GM21528 (cell line): ENCODE measurements around the gene RAB10.

Source experiments
- ATAC-seq: cut with Tn5 transposase; IDR thresholded peaks from one replicate; pipeline ENCODE4 v1.9.1; 2021; ENCODE audit warnings: mild to moderate bottlenecking, moderate library complexity; ENCODE audit not compliant: unreplicated experiment, low FRiP score

The RAB10 gene

GRCh38 chr2:26175466-26176278, 141.8 kb downstream of the RAB10 start:
- no peak for ATAC-seq

GRCh38 chr2:26176279-26176615, 142.4 kb downstream of the RAB10 start:
- ATAC-seq = no peak

- no peak for ATAC-seq
Measured at GRCh38 chr2:26177122-26177521, 143.2 kb downstream of the RAB10 start.

GRCh38 chr2:26178246-26178645, 144.4 kb downstream of the RAB10 start:
- ATAC-seq = no peak

GRCh38 chr2:26178746-26179436, 145.0 kb downstream of the RAB10 start:
- ATAC-seq = no peak

GRCh38 chr2:26179446-26179913, 145.6 kb downstream of the RAB10 start:
- no peak for ATAC-seq

- ATAC-seq = no peak
Measured at GRCh38 chr2:26182441-26182840, 148.6 kb downstream of the RAB10 start.

- ATAC-seq = no peak
Measured at GRCh38 chr2:26182887-26183630, 149.2 kb downstream of the RAB10 start.

GRCh38 chr2:26184121-26184520, 150.2 kb downstream of the RAB10 start:
- no peak for ATAC-seq

GRCh38 chr2:26184555-26185303, 150.8 kb downstream of the RAB10 start:
- ATAC-seq = no peak

GRCh38 chr2:26185304-26185928, 151.5 kb downstream of the RAB10 start:
- ATAC-seq = no peak

- no peak for ATAC-seq
Measured at GRCh38 chr2:26185954-26186770, 152.3 kb downstream of the RAB10 start.
